HG02852 (cell line): Measurements from ENCODE around the gene TARBP1.
A peak's percentile ranks its signal among the peaks of the same experiment; 100 is the strongest.

Experiments used
- ATAC-seq: cut with Tn5 transposase; IDR thresholded peaks from one replicate; pipeline ENCODE4 v1.9.1; 2021; ENCODE audit warnings: mild to moderate bottlenecking, moderate library complexity; ENCODE audit not compliant: unreplicated experiment

Gene TARBP1

DNA sequence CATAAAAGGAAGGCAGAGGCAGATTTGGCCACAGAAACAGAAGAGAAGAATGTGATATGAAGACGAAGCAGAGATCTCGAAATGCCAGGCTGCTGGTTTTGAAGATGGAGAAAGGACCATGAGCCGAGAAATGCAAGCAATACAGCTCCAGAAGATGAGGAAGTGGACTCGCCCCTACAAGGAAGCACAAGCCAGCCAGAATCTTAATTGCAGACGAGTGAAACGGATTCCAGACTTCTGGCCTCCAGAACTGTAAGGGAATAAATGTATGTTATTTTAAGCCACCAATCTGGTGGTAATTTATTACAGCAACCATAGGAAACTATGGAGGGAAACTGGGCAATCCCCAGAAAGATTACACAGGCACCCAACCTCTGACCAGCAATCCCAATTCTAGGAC lies 24.1 kb downstream of the TARBP1 start:
- ATAC-seq = no peak

DNA sequence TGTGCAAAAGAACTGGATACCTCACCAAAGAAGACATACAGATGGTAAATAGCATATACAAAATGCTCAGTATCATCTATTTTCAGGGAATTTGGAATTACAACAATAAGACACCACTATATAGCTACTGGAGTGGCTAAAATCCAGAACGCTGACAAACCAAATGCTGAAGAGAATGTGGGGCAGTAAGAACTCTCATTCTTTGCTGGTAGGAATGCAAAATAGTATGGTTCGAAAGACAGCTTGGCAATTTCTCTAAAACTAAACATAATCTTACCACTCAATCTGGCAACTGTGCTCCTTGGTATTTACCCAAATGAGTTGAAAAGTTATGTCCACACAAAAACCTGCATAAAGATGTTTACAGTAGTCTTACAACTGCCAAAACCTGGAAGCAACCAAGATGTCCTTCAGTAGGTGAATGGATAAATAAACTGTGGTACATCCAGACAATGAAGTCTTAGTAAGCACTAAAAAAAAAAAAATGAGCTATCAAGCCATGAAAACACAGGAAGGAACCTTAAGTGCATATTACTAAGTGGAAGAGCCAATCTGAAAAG lies 26.5 kb downstream of the TARBP1 start:
- ATAC-seq = no peak

DNA sequence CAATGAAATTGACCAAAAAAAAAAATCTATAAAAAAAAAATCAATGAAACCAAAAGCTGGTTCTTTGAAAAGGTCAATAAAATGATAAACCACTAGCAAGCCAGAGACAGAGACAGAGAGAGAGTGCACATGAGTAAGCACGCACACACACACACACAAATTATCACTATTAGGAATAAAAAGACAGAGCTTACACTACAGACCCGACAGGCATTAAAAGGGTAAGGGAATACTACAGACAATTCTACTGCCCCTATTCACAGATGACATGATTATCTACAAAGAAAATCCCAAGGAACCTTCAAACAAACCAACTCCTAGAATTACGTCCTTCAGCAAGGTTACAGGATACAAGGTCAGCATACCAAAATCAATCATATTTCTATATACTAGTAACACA lies 38.6 kb downstream of the TARBP1 start:
- ATAC-seq = no peak

DNA sequence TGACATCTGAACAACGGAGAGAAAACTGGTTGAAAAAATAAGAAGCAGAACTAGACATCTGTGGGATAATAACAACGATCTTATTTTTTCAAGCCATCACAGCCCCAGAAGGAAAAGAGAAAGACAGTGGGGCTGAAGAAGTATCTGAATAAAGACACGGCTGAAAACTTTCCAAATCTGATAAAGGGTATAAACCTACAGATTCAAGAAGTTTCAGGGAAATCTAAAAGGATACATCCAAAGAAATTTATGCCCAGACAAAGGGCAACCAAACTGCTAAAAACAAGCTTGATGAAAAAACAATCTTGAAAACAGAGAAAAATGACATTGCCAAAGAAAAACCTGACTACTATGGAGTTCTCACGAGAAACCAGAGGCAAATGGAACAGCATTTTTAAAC lies 40.4 kb downstream of the TARBP1 start:
- no peak for ATAC-seq

DNA sequence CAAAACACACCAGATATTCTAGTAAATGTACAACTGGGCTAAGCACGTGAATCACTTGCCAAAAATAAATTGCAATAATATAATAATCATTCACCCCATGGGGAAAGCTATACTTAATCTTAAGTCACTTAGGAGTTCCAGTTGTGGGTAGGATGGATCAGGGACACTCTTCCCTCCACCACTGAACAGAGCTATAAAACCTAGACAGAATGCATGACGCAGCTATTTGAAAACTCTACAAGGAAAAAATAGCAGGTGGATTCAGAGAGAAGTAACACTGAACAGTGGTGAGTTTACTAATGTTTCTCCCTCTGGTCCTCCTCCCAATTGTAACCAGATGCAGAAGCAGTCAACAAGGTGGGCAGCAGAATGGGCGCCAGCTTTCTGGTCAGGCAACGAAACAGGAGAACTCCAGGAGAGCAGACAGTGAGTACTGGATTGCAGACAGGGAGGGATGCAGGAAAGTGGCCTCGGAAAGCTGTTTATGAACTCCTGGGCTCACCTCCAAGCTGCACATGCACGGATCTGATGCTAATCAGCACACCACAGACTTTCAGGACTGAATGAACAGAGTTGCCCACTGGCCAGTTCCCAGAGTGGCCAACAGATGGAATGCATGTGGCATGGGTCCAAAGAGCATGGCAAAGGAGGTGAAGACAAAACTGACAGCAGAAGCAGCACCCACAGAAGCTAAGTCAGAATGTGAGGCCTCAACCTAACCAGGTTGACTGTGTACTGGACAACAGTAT lies 41.4 kb downstream of the TARBP1 start:
- no peak for ATAC-seq

DNA sequence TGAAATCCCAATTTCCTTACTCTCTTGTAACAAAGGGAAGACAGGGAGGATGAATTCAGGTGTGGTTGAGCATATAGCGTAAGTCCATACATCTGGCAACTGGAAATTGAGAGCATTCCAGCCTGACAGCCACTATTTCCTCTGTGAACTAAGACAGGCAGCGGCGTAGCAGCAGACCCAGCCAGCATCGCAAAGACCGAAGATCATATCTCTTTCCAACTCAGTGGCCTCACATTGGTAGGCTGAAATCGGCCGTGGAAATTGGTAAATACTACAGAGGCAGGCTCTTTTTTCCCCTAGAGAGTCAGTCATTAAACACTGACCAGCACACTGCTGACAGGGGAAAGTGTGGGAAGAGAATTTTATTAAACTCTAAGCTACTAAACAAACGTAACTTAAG lies 43.4 kb downstream of the TARBP1 start:
- ATAC-seq = no peak

DNA sequence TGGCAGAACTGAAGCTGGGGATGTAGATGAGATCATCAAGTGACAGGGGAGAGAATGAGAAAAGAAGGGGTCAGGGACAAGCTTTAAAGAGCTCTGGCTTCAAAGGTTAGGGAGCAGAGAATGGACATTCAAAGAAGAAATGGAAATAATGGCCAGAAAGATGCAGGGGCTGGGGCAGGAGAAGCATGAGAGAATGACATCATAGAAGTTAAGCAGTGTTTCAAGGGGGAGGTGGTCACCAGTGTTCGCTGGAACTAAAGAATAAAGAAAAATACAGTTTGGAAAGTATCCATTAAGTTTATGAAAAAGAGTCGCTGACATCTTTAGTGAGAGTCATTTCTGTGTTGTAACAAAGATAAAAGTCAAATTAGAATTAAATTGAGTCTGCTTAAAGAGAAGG lies 44.3 kb downstream of the TARBP1 start:
- no peak for ATAC-seq

DNA sequence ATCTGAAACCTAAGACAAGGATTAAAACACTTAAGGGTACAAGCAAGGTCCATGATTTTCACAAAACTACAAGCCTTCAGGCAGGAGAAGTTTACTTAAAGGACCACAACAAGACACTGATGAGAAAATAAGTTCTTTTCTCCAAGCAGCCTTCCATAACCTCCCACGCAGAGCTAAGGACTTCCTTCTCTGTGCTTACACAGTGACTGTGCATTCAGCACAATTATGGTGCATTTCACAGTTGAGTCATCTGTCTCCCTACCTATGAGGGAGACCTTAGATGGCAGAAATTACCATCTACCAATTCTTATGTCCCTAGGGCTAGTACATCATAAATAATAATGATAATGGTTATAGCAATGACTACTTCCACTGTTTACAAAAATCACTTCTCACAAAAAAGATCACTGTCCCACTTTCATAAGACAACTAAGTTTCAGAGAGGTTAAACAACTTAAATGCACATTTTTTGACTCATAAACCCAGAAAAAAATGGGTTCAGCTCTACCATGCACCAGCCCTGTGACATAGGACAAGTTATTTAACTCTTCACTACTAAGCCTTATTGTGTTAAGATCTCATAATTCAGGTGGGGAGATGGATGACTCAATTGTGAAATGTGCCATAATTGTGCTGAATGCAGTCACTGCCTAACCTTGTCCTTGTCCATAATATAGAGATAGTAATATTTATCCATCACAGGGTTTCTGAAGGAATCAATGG lies 45.3 kb downstream of the TARBP1 start:
- ATAC-seq = peak; percentile 87

DNA sequence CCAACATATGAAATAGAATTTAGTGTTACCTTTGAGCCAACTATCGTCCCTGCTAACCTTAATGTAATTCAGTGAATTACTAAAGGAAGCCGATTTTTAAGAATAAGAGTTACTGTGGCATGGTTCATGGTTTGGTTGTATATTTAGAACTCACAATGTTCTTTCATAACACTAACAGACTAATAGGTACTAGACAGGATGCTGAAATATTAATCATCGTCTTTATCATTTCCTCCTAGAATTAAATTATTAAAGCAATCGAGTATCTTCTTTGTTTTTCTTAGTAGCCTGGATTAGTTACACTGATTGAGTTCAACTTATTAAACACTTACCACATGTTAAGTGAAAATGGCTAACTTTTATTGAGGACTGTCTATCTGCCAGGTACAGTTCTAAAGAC lies 47.7 kb downstream of the TARBP1 start:
- ATAC-seq = no peak

DNA sequence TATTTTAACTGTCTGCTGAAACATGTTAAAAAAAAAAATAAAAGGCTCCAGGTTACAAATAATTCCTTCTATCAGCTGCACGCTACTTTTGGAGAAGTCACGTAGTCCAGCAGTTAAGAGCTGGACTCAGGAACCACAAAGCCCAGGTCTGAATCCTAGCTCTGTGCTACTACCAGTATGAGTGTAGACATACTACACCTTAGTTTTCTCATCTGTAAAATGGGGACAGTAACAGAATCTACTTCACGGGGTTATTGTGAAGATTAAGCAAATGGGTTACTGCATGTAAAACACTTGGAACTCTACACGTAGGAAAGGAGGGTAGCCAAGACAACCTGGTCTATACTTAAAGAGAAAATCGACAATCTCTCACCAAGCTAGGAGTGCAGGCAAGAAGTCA lies 48.3 kb downstream of the TARBP1 start:
- ATAC-seq = no peak

DNA sequence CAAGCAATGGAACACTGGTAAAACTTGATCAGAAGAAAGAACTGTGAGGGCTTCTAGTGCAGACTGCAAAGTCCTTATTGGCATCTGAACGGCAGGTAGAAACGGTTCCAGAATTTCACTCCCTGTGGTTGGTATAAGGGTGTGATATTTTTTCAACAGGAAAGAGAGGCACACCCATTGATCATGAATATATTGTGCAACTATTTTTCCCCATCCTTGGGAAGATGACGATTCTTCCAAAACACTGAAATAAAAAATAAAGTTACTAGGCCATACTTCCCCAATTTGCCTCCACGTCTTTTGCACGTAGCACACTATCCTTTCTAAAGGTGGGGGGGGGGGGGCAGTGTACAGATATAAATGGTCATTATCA lies 49.6 kb downstream of the TARBP1 start:
- ATAC-seq = no peak

DNA sequence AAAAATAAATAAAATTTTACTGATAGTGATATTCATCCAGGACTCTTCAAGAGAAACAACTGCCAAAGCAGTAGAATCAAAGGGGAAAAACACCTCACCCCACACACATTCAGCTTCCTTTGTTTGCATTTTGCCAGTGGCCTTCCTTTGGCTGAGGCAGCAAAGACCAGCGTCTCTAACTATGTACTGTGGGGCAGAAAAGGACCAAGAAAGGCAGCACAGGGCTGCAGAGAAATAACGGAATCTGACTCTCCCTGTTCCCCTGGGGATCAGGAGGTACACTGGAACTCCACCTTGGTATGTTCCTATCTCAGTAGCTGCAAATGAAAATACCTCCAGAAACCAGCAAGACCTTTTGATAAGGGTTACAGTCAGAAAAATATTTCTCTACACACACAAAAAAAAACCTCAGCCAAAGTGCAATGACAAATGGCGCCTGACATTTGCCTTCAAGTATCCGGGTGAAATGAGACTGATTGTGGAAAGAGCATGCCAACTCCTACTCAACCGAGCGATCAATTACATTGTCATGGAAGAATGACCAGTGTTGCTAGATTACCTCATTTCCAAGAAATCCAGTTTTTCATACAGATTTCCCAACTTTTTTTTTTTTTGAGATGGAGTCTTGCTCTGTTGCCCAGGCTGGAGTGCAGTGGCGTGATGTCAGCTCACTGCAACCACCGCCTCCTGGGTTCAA lies 50.9 kb downstream of the TARBP1 start:
- ATAC-seq = no peak

DNA sequence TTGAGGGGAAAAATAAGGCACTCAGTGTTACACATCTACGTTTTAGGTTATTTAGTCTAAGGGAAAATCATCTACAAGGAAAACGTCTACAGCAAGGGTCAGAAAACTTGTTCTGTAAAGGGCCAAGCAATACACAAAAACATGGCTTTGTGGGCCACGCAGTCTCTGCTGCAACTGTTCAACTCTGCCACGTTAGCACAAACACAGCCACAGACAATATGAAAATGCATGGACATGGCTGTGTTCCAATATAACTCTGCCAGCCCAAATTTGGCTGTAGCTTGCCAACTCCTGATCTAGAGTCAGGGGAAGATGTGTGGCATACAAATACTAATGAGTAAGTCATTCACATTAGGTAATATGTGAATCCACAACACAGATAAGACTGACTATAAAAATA lies 65.0 kb downstream of the TARBP1 start:
- ATAC-seq = no peak

DNA sequence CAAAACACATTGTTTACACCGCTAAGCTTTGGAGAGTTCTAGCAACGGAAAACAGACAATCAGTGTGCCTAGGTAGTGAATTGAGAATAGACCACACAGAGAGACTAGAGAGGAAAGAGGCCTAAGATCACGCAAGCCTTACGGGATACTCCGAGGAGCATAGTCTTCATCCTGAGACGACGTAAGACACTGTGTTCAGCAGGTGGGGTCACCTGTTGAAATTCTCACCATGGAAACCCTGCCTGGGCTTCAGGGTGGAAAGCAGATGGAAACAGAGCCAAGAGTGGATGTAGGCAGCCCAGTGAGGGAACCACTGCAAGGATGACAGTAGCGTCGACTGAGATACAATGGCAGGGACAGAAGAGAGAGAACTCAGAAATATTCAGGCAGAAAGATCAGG lies 65.5 kb downstream of the TARBP1 start:
- no peak for ATAC-seq

DNA sequence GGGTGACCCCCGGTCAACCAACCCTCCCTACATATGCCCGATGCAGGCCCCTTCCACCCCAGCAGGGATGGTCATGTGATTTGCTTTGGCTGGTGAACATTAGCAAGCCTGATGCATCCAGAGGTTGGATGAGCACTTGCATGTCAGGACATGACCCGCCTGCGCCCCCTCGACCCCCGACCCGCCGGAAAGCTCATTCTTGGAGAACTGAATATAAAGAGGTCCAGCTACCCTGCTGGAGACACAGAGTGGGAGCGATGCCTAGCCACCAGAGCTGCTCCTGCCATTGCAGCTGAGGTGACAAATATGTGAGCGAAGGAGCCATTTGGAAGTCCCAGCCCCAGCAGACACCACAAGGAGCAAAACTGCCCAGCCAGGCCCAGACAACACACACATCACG lies 66.1 kb downstream of the TARBP1 start:
- ATAC-seq = no peak

DNA sequence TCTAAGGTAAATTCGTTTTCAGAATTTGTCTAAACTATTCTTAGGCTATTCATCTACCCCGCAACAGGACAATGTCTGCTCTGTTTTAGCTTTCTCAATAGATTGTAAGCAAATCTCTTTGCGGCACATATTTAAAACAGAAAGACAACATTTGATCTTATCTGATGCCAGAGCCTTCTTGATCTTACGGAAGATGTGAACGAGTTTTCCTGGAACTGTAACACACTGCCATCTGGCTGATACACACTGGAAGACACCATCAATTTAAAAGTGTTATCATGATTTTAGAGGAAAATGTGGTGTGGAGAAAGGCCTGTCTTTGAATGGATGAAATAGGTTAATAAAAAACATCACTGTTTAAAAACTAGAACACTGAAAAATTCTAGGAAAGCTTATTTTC lies 69.7 kb downstream of the TARBP1 start:
- ATAC-seq = no peak

DNA sequence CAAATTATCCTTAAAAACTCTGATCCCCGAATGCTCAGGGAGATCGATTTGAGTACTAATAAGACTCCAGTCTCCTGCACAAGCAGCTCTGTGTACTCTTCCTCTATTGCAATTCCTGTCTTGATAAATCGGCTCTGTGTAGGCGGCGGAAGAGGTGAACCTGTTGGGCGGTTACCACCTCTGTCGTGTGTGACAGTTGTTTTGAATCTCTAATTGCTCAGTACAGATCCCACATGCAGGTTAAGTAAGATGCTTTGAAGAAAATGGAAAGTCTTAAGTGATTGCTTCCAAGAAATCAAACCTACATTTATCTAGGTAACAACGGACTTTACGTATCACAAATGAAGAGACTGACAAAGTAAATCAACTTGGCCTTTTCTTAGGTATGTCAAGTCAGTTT lies 70.2 kb downstream of the TARBP1 start:
- ATAC-seq = no peak

DNA sequence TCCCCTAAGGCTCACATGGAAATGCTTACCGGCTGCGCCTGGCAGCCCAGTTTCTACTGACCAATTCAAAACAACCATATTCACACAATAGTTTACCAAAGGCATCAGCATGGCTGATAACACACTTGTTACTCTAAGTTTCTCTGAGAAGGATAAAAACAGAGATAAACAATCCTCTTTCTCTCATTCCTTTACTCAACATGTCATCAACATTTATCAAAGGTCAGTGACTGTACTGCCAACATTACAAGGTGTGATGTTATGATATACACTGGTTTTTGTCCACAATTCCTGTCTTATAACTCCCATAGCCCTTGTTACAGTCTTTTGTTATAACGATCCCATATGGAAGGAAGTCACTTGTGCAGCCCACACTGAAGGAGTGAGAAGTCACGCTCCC lies 72.1 kb downstream of the TARBP1 start:
- ATAC-seq = no peak

DNA sequence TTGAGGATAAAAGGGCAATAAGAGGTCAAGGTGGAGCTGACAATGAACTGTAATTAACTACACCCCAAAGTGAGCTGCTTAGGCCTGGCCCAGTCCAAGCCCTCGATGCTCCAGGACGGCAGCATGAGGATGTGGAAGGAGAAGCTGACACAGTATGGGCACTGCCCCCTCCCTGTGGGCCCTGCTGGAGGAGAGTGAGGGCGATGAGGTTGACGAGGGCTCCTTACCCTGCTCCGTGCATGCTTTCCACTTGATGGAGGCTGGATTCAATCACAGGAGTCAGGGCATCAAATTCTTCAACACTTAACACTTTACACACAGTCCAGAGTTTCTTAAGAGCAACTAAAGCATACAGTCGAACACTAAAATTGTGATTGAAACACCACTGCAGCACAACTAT lies 73.3 kb downstream of the TARBP1 start:
- ATAC-seq = no peak

DNA sequence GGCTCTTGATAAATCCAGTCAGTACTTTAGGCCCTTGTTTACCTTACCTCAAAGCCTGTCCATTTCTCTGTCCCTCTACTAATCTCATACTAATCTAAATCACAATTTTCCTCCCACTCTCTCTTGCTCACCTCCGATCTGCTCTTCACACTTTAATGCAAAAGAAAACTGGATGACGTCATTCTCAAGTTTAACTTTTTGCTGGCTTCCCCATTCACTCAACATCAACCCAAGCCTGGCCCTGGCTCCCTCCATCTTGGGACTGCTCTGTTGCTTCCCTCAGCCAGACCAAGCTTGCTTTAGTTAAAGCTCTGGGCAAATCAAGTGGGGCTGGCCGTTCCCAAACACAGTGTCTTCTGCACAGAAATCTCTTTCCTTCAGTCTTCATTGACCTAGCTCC lies 76.0 kb downstream of the TARBP1 start:
- no peak for ATAC-seq

DNA sequence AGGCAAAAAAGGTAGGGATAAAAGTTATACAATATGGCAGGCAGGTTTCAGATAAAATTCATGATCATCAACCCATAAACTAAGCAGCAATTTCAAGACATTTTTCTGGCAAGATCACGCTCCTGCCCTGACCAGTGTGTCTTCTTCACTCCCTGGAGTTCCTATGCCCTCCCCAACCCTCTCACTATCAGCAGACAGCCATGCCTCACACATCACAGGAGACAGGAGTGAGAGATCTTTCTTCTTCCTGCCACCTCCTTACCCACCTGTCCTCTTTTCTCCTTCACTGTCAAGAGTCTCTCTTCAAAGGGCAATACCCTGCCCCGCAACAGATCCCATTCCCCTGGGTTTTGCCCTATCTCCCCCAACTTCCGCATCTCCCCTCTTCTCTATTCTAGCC lies 77.3 kb downstream of the TARBP1 start:
- ATAC-seq = no peak

DNA sequence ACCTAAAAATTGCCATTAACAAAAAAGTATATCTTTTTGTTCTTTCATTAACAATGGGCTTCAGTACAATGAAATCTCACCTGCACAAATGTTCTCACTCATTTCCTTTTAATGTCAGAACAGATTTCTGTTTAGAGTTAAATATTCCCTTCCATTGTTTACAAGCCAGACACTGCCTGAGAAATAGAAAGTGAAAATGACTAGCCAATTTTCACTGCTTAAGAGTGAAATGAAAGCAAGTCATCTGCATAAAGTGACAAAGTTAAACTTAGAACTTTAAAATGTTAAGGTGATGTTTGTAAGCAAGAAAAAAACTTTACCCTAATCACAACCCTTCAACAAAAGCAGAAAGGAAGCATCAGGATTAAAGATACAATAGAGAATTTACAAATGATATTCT lies 78.2 kb downstream of the TARBP1 start:
- ATAC-seq = peak; percentile 52
